IPS DF 4.7 (cell line): ENCODE data around the gene SMARCD3.

ENCODE experiments used
- DNase-seq: peaks from one replicate; pipeline ENCODE4 v3.0.0-alpha.2; 2013; ENCODE audit warnings: low spot score; ENCODE audit errors: extremely low read depth

SMARCD3 gene

GRCh38 chr7:151249034-151249731, 689 bp upstream of the SMARCD3 start:
- DNase-seq, result no peak

GRCh38 chr7:151247611-151248345, 716 bp downstream of the SMARCD3 start:
- DNase-seq, result no peak

- no peak for DNase-seq
These were observed 1.5 kb downstream of the SMARCD3 start for GRCh38 chr7:151246851-151247580.

GRCh38 chr7:151246102-151246850, 2.2 kb downstream of the SMARCD3 start:
- no peak for DNase-seq

- DNase-seq, result no peak
These were observed 3.0 kb downstream of the SMARCD3 start for GRCh38 chr7:151245360-151246101.

- DNase-seq, result no peak
These were observed 3.6 kb downstream of the SMARCD3 start for GRCh38 chr7:151244841-151245346.

GRCh38 chr7:151244196-151244840, 4.2 kb downstream of the SMARCD3 start:
- no peak for DNase-seq

DNA sequence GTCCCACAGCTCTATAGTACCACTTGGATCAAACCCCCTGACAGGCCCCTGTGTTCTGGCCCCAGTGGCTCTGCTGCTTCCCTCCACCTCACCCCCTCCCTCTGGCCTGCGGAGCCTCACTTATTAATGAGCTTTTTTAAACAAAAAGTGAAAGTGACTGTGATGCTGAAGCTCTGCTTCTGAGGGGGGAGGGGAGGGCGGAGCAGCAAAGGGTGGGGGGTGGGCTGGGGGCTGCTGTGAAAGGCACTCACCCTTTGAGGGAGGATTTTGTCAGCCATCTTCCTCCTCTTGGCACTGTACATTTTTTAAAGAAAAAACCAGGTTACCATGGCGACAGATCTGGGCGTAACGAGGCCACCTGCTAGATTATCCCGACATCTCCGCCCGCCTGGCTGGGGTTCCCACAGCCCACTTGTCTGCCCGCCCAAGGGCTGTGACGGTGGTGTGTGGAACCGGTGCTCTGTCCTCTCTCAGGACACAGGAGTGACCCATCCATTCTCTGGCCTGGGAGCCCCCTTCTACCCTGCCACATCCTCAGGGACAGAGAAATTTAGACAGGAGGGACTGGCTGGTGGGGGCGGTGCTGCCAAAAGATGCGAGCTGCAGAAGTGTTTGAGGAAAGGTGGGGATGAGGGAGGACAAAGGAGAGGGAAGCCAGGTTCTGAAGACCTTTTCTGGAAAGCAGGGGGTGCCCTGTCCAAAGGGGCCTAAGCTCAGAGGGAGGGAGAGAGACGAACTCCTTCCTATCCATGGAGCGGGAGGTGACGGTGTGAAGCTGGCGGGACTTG, 4.9 kb downstream of the SMARCD3 start:
- no peak for DNase-seq

- no peak for DNase-seq
These were observed 5.5 kb downstream of the SMARCD3 start for GRCh38 chr7:151243045-151243349.

GRCh38 chr7:151242159-151243044, 6.1 kb downstream of the SMARCD3 start:
- no peak for DNase-seq

DNA sequence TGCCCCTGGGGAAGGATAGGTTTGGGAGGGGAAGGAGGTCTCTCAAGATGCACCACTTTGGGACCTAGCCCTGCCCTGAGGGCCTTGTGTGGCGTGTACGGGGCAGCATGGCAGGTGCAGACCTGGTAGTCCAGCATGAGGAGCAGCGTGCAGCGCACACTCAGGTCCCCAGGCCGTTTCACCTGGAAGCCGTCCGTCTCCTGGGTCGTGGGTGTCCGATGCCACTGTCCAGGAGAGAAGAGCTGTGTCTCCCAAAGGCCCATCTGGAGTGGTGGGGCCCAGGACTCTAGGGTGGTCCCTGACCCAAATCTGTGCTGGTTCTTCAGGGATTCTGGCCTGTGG, 6.8 kb downstream of the SMARCD3 start:
- DNase-seq, result no peak

- no peak for DNase-seq
These were observed 7.3 kb downstream of the SMARCD3 start for GRCh38 chr7:151240942-151241754.

DNA sequence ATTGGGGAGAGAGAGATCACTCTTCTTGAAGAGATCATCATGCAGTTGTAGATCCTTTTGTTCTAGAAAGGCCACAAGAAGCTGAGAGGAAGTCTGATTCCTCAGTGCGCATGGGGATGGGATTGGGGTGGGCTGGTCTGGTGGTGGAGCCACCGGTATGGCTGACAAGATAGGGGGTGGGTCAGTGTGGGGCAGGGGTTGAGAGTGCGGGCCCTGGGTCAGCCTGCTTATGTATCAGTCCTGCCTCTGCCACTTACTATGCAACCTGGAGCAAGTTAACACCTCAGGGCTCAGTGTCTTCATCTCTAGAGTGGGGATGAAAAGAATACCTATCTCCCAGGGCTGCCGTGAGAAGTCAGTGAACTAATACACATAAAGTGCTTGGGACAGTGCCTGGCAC, 8.0 kb downstream of the SMARCD3 start:
- no peak for DNase-seq

DNA sequence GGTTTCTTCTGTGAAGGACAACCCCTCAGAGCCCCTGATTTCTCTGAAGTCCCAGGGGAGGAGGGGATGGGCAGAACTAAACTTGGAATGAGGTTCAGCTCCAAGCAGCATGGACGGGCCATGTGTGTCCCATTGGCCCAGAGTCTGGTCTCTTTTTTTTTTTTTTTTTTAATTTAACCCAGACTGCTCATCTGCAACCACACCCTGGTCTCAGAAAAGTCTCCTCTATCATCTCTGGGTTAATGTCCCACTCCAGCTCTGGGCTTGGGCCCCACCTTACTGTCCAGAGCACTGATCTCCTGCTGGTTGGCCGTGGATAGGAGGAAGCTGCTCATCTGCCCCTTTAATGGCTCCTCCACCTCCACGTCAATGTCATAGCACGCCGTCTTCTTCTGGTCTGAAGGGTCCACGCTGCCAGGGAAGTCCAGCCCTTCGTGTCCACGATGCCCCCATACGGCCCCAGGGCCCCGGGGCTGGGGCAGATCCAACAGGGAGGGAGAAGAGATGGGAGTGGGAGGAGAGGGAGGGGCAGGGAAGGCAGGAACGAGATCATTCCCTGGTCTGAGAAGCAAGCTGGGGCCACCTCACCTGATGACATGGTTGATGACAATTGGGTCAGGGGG, 8.5 kb downstream of the SMARCD3 start:
- DNase-seq, result no peak

DNA sequence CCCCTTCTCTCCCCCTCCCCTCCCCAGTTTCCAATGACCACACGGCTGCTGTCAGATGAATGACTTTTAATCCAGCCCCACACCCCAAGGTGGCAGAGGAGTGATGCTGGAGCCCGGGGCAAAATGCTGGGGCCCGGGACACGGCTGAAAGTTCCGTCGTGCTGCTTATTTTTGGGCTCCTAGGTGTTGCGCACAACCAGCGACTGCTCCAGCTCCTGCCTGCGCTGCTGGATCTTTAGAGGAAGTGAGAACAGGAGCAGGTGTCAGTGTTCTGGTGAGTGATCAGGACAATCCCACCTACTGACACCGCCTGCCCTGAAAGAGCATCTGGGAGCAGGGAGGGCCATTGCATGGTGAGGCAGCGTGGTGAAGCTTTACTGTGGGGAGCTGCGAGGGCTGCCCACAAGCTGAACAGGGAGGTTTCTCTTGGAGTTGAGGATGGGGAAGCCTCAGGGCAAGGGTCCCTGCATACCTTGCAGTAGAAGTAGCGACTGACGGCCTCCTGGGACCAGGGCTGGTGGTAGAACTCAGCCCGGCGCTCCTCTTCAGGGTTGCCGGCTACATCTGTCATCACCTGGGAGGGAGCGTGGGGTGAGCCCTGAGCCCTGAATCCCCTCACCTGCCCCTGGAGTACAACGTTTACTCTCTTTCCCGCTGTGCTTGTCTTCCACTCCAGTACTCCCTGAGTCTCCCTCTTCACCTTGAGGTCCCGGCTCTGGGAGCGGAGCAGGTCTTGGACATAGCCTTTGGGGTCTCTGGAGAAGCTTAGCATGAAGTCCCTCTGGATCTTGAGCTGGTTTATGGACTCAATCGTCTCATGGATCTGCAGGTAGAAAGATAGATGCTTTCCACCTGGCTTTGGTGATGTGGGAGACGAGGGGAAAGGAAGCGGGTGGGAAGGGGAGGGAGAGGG, 9.3 kb downstream of the SMARCD3 start:
- DNase-seq, result no peak

- DNase-seq, result no peak
These were observed 10.2 kb downstream of the SMARCD3 start for GRCh38 chr7:151238190-151238810.
